ENCODE data around the gene AMDHD1. TPM values are rescaled to one million over a fixed set of nuclear protein-coding genes. Genes with fewer than 3 reads are reported as not detected.

Gene AMDHD1
- total RNA-seq, 1 donor from 2014 or later = not detected

GRCh38 chr12:95918194-95918993, 24.7 kb upstream of the AMDHD1 start:
- no peak for DNase-seq (ENCODE audit: low spot score in 2 of 2, unreplicated experiment in 2 of 2)
- no peaks in the 10 kb centered on the region for H3K36me3 Mint-ChIP-seq
- H3K4me3 Mint-ChIP-seq = no peak overlapping the region
- no peak overlapping the region for H3K27ac Mint-ChIP-seq
- H3K9me3 Mint-ChIP-seq = no peaks in the 10 kb centered on the region
- no peaks in the 10 kb centered on the region for H3K4me1 Mint-ChIP-seq
- H3K27me3 Mint-ChIP-seq (ENCODE audit: low read depth) = peaks cover 17% of the 10 kb centered on the region
- TF ChIP-seq CTCF (IDR thresholded peaks at IDR 0.05; ENCODE audit: unreplicated experiment) = peak; percentile 56

GRCh38 chr12:95919110-95919509, 24.0 kb upstream of the AMDHD1 start:
- no peak for TF ChIP-seq CTCF (IDR thresholded peaks at IDR 0.05; ENCODE audit: unreplicated experiment)

GRCh38 chr12:95922231-95922630, 20.9 kb upstream of the AMDHD1 start:
- Mint-ChIP-seq H3K4me3 (no peak overlapping the region), H3K9me3 (peaks cover under 1% of the 10 kb centered on the region), H3K27me3 (ENCODE audit: low read depth) (peaks cover 2% of the 10 kb centered on the region), H3K4me1 (no peaks in the 10 kb centered on the region), H3K36me3 (no peaks in the 10 kb centered on the region), H3K27ac (no peak overlapping the region)
- TF ChIP-seq CTCF (IDR thresholded peaks at IDR 0.05; ENCODE audit: unreplicated experiment) = no peak
- no peak for DNase-seq (ENCODE audit: low spot score in 2 of 2, unreplicated experiment in 2 of 2)

More at GRCh38 chr12:95919110-95919509, 24.0 kb upstream of the AMDHD1 start:
- H3K27ac Mint-ChIP-seq = no peak overlapping the region
- no peak overlapping the region for H3K4me3 Mint-ChIP-seq
- no peaks in the 10 kb centered on the region for H3K9me3 Mint-ChIP-seq
- H3K36me3 Mint-ChIP-seq = no peaks in the 10 kb centered on the region
- DNase-seq (ENCODE audit: low spot score in 2 of 2, unreplicated experiment in 2 of 2) = no peak
- H3K4me1 Mint-ChIP-seq = no peaks in the 10 kb centered on the region
- H3K27me3 Mint-ChIP-seq (ENCODE audit: low read depth) = peaks cover 17% of the 10 kb centered on the region

- TF ChIP-seq CTCF (IDR thresholded peaks at IDR 0.05; ENCODE audit: unreplicated experiment) = no peak
- no peak for DNase-seq (ENCODE audit: low spot score in 2 of 2, unreplicated experiment in 2 of 2)
- H3K27me3 Mint-ChIP-seq (ENCODE audit: low read depth) = peaks cover 24% of the 10 kb centered on the region
Observed at GRCh38 chr12:95940514-95940913, 2.6 kb upstream of the AMDHD1 start.

GRCh38 chr12:95942101-95942523, 1.0 kb upstream of the AMDHD1 start:
- H3K27ac Mint-ChIP-seq = no peak overlapping the region
- no peak for DNase-seq (ENCODE audit: low spot score in 2 of 2, unreplicated experiment in 2 of 2)
- peak overlapping the region; percentile 84 for H3K4me3 Mint-ChIP-seq
- no peak for TF ChIP-seq CTCF (IDR thresholded peaks at IDR 0.05; ENCODE audit: unreplicated experiment)
- no peaks in the 10 kb centered on the region for H3K9me3 Mint-ChIP-seq
- peaks cover 32% of the 10 kb centered on the region for H3K27me3 Mint-ChIP-seq (ENCODE audit: low read depth)
- peaks cover 2% of the 10 kb centered on the region for H3K4me1 Mint-ChIP-seq
- H3K36me3 Mint-ChIP-seq = no peaks in the 10 kb centered on the region

More at GRCh38 chr12:95940514-95940913, 2.6 kb upstream of the AMDHD1 start:
- no peaks in the 10 kb centered on the region for H3K9me3 Mint-ChIP-seq
- no peaks in the 10 kb centered on the region for H3K36me3 Mint-ChIP-seq
- no peak overlapping the region for H3K27ac Mint-ChIP-seq
- no peak overlapping the region for H3K4me3 Mint-ChIP-seq
- peaks cover 2% of the 10 kb centered on the region for H3K4me1 Mint-ChIP-seq

Data from mesothelial cell of epicardium (in vitro differentiated cells).